Peyer's patch (tissue), 4 donors: ENCODE data around the gene VAV2.

ENCODE experiments used
- CTCF ChIP-seq, 6 experiments: fragments of 450-650 bp in 4 of 6; fragments of 200-600 bp in 2 of 6; sonication (generic) in 1 of 6; IDR thresholded peaks; one replicate each; pipeline ENCODE4 v1.5.1; 2017 to 2019; ENCODE audit warnings: antibody characterized with exemption in 6 of 6, mild to moderate bottlenecking in 3 of 6, moderate library complexity in 1 of 6
- POLR2A ChIP-seq, 2 donors: fragments of 450-650 bp; IDR thresholded peaks; one replicate each; pipeline ENCODE4 v1.5.1; 2017; ENCODE audit warnings: antibody characterized with exemption in 2 of 2, mild to moderate bottlenecking in 2 of 2, moderate library complexity in 2 of 2

GRCh38 chr9:133950629-133951111, 41.5 kb downstream of the VAV2 start:
- TF ChIP-seq CTCF (IDR thresholded peaks at IDR 0.05) (no peak), POLR2A (IDR thresholded peaks at IDR 0.05) (no peak)
